ENCODE measurements around the gene FBXW9.
"Not testable (repeated sequence)": the region's sequence is repeated elsewhere in the genome, so short reads cannot be mapped to it uniquely, and the experiment has no call there.

FBXW9 gene

GRCh38 chr19:12649941-12650340 lies 46.5 kb downstream of the FBXW9 start:
- no peak for DNase-seq

- DNase-seq: no peak
These were observed 48.3 kb downstream of the FBXW9 start for GRCh38 chr19:12648088-12648487.

DNA sequence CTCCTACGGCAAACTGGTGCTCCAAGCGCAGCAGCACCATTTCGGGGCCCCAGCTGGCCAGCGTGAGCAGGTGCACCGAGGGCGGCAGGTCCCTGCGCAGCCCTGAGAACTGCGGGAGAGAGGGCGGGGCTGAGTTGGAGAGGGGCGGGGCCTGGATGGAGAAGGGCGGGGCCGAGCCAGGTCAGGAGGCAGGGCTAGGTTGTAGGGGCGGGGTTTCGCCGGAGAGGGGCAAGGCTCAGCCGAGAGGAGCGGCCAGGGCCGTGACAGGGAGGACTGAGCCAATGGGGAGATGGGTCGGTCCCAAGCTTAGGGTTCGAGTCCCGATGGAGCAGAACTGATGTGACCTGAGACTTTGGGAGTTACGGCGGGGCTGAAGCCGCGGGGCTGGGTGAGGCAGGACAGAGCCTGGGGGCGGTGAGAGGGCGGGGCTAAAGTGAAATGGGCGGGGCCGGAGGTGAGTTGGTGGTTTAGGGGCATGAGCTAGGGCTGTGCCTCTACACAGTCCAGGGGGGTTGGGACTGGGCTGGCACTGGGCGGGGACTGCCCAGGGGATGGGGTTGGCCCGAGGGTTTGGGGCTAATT lies 48.9 kb downstream of the FBXW9 start:
- peak; percentile 55 to 76 (median 64) for DNase-seq

GRCh38 chr19:12647047-12647446 lies 49.4 kb downstream of the FBXW9 start:
- DNase-seq: no peak

DNA sequence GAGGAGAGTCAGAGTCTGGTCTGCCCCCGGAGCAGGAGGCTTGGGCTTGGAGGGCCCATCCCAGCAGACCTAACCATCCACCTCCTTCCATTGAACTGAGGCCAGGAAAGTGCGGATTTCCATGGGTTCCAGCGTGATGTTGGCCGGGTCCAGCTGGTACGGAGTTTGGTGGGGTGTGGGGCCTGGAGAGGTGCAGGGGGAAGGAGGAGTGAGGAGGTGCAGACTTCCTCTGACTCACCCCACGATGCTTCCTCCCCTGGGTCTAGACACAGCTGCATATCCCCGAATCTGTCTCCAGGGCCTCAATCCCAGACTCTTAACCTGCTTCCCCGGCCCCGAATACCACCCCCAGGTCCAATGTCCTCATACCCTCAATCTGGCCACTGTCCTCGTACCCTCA lies 49.9 kb downstream of the FBXW9 start:
- no peak for DNase-seq

- not testable (repeated sequence) for DNase-seq
These were observed 52.7 kb downstream of the FBXW9 start for GRCh38 chr19:12643716-12644115.

GRCh38 chr19:12642506-12642905 lies 53.9 kb downstream of the FBXW9 start:
- no peak for DNase-seq

DNA sequence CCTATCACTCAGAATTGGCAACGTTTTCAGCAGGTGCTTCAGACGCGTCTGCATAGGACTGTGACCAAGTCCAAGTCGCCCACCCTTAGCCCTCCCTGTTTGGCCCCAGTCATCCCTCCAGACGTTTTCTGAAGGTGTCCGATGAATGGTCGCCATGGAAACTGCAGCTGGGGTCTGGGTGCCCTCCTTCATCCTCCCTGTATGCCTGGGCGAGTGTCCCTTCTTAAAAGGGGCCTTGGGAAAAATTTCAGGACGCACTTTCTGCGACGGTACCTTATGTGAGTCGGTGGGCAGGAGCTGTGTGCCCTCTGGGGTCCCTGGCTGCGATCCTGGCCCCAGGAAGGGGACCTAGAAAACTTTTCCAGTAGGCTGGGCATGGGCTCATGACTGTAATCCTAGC lies 55.0 kb downstream of the FBXW9 start:
- no peak for DNase-seq

DNA sequence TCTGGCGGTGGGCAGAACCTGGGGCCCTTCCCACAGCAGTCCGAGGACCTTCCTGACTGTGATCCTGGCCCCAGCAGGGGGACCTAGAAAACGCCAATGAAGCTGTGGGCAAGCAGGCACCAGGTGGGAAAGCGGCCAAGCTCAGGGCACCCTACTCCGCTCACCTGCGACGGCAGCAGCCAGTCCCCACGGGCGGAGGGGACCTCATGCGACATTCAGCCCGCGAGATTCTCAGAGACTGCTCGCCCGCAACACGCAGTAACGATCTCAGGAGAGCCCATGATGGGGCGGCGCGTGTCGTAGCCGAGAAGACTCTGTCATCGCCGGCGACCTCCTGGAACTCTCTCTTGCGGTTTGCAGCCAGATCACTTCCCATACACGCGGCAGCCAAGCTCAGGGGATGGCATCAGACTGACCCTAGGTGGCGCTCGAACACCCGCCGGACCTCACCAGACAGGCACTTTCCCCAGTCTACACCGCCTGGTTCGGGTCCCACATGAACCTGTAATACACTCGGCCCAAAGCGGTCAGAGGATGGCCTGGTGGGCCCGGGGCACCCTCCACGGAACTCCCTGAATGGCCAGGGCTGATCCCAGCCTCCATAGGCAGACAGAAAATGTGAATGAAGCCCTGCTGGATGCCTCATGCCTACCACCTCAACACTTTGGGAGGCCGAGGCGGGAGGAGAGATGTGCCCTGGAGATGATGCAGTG lies 56.4 kb downstream of the FBXW9 start:
- peak; percentile 90 to 93 (median 92) for DNase-seq
